ENCODE results near the gene VSIR. TPM values are rescaled to one million over a fixed set of nuclear protein-coding genes. Genes with fewer than 3 reads are reported as not detected.

The VSIR gene
- total RNA-seq = 10 to 100 TPM; 20.0 to 27.2 (median 21.3) TPM

GRCh38 chr10:71773221-71773971 lies at the start of gene VSIR:
VSIR (minus strand) TSS chr10:71773520; CDS start chr10:71773439, 81 bp downstream.
- Histone ChIP-seq H3K4me3 (replicated peaks in 1 of 3) (peak within 1 kb of the TSS; percentile 26 to 63 (median 38)), H3K9me3 (no peaks in the 10 kb centered on the region), H3K36me3 (no peaks in the 10 kb centered on the region), H3K4me1 (peaks cover 9 to 55% of the 10 kb centered on the region in 2 donors), H3K27ac (peak within 1 kb of the TSS; percentile 66 to 87 (median 85)), H3K27me3 (no peaks in the 10 kb centered on the region)
- TF ChIP-seq, protein P1, sequence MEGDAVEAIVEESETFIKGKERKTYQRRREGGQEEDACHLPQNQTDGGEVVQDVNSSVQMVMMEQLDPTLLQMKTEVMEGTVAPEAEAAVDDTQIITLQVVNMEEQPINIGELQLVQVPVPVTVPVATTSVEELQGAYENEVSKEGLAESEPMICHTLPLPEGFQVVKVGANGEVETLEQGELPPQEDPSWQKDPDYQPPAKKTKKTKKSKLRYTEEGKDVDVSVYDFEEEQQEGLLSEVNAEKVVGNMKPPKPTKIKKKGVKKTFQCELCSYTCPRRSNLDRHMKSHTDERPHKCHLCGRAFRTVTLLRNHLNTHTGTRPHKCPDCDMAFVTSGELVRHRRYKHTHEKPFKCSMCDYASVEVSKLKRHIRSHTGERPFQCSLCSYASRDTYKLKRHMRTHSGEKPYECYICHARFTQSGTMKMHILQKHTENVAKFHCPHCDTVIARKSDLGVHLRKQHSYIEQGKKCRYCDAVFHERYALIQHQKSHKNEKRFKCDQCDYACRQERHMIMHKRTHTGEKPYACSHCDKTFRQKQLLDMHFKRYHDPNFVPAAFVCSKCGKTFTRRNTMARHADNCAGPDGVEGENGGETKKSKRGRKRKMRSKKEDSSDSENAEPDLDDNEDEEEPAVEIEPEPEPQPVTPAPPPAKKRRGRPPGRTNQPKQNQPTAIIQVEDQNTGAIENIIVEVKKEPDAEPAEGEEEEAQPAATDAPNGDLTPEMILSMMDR (IDR thresholded peaks at IDR 0.05) = peak; percentile 28 to 96 (median 90)
- TF ChIP-seq POLR2A (IDR thresholded peaks at IDR 0.05) = peak; percentile 79 to 90
- peak; percentile 84 to 91 for DNase-seq
- WGBS, 2 donors = 2 to 14% methylated on average over 8 to 22 of the region's 55 CpGs
- intact Hi-C loops (cut with DNase I) = no loop called here

DNA sequence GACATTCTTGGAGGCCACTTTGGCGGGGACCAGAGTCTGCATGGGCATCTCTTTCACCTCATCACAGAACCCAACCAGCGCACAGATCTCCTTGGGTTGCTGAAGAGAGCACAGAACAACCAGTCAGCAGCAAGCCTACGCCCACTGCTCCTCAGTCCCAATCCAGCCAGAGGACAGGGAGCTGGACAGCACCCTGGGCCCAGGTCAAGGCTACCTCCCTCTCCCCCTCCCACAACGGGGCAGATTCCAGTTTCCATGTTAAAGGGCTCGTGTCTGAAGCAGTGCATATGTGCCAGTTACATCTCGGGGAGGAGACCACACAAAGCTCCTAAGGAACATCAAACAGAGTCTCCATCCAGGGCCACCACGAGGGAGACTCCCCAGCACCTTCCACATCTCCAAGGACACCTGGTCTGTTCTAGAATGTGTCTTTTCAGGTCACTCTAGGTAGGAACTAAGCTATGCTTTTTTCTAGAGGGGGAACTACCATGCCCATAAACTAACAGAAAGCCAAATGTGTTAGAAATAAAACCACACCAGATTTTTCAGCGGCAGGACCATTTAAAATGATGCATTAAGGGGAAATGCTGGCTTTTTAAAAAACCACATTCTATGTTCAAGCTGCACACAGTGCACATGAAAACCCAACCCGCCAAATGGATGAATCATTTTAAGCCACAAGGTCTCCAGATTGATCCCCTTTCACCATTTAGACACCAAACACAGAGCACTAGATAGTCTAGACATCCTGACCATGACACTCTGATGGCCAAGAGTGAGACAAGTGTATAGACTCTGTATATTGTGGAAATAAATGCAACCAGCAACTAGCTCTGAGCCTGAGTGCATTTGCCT lies 48.8 kb upstream of the VSIR start:
- H3K36me3 ChIP-seq = peaks cover 93 to 97% of the 10 kb centered on the region in 2 donors
- TF ChIP-seq POLR2A (IDR thresholded peaks at IDR 0.05) = no peak
- TF ChIP-seq, protein P1 (IDR thresholded peaks at IDR 0.05) = no peak
- intact Hi-C loops (cut with DNase I) = no loop called here
- no peaks in the 10 kb centered on the region for H3K27me3 ChIP-seq
- DNase-seq = no peak
- WGBS, 2 donors = 88 to 92% methylated on average over 5 to 6 of the region's 9 CpGs
- H3K4me1 ChIP-seq = no peaks in the 10 kb centered on the region
- no peak overlapping the region for H3K27ac ChIP-seq
- H3K4me3 ChIP-seq (replicated peaks in 1 of 3) = no peak overlapping the region
- H3K9me3 ChIP-seq = no peaks in the 10 kb centered on the region

DNA sequence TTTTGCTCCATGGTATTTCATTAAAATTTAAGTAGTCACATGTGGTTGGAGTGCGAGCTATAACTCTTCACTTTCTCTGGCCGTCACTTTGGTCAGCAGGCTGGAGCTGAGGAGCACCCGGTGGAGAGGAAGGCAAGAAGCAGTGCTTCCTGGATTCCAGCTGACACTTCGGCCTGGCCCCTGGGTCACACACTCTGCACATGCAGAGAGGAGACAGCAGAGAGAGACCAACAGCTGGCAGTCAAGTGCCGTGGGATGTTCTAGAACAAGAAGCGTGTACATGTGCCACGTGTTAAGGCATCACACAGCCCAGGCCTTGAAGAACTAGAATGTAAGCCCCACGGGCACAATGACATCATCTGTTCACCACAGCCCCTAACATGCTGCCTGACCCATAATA lies 47.6 kb upstream of the VSIR start:
- WGBS, 2 donors = 90 to 91% methylated on average over 8 of the region's 8 CpGs
- TF ChIP-seq, protein P1 (IDR thresholded peaks at IDR 0.05) = no peak
- no peak for TF ChIP-seq POLR2A (IDR thresholded peaks at IDR 0.05)
- Histone ChIP-seq H3K4me3 (replicated peaks in 1 of 3) (no peak overlapping the region), H3K27ac (no peak overlapping the region), H3K36me3 (peaks cover 94 to 97% of the 10 kb centered on the region in 2 donors), H3K9me3 (no peaks in the 10 kb centered on the region), H3K4me1 (no peaks in the 10 kb centered on the region), H3K27me3 (no peaks in the 10 kb centered on the region)
- intact Hi-C loops (cut with DNase I) = no loop called here
- DNase-seq = no peak

- TF ChIP-seq, protein P1 (IDR thresholded peaks at IDR 0.05) = no peak
- no peak for TF ChIP-seq POLR2A (IDR thresholded peaks at IDR 0.05)
- intact Hi-C loops (cut with DNase I) = no loop called here
- H3K27me3 ChIP-seq = no peaks in the 10 kb centered on the region
- H3K27ac ChIP-seq = no peak overlapping the region
- no peaks in the 10 kb centered on the region for H3K9me3 ChIP-seq
- no peaks in the 10 kb centered on the region for H3K4me1 ChIP-seq
- no peak overlapping the region for H3K4me3 ChIP-seq (replicated peaks in 1 of 3)
- H3K36me3 ChIP-seq = peaks cover 91 to 94% of the 10 kb centered on the region in 2 donors
- DNase-seq = no peak
- 81 to 88% methylated on average over 5 to 6 of the region's 6 CpGs for WGBS, 2 donors
Measured at GRCh38 chr10:71819985-71820384, 46.7 kb upstream of the VSIR start.
